GM21786 (cell line): ENCODE results near the gene ARHGAP12.
"Not testable (repeated sequence)": the region's sequence is repeated elsewhere in the genome, so short reads cannot be mapped to it uniquely, and the experiment has no call there.

Source experiments
- ATAC-seq: cut with Tn5 transposase; IDR thresholded peaks from one replicate; pipeline ENCODE4 v1.9.1; 2021; ENCODE audit not compliant: unreplicated experiment

Gene ARHGAP12, protein sequence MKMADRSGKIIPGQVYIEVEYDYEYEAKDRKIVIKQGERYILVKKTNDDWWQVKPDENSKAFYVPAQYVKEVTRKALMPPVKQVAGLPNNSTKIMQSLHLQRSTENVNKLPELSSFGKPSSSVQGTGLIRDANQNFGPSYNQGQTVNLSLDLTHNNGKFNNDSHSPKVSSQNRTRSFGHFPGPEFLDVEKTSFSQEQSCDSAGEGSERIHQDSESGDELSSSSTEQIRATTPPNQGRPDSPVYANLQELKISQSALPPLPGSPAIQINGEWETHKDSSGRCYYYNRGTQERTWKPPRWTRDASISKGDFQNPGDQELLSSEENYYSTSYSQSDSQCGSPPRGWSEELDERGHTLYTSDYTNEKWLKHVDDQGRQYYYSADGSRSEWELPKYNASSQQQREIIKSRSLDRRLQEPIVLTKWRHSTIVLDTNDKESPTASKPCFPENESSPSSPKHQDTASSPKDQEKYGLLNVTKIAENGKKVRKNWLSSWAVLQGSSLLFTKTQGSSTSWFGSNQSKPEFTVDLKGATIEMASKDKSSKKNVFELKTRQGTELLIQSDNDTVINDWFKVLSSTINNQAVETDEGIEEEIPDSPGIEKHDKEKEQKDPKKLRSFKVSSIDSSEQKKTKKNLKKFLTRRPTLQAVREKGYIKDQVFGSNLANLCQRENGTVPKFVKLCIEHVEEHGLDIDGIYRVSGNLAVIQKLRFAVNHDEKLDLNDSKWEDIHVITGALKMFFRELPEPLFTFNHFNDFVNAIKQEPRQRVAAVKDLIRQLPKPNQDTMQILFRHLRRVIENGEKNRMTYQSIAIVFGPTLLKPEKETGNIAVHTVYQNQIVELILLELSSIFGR

DNA sequence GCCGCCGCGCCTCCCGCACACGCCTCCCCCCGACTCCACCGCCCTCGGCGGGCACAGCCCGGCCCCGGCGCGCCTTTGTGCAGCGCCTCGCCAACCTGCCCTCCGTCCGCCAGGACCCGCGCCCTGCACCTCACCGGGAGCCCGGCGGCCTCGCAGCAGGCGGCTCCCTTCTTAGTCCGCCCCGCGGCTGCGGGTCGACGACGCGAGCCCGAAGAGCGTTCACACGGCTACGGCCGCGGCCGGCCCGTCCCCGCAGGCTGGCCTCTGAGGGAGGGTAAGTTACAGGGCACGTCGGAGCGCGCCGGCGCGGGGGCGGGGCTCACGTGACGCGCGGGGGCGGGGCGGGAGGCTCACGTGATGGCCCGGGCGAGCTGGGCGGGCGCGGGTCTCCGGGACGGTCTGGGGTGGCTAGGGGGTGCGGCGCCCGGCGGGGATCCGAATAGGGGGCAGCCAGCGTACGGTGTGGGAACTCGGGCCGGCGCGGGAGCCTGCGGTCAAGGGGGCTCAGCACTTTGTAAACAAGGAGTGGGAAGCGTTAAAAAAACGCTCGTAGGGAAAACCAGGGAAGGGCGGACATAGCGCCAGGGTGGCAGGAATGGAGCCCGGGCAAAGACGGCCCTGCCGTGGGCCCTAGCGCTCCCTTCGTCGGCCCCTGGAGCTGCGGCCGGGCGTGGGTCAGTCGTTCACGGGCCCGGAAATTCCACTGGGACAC is at the start of gene ARHGAP12:
ARHGAP12 (minus strand) TSS at position 283 of the 712 bp plus-strand sequence. CDS start 19,976 bp downstream, outside the sequence.
- peak; percentile 71 for ATAC-seq

DNA sequence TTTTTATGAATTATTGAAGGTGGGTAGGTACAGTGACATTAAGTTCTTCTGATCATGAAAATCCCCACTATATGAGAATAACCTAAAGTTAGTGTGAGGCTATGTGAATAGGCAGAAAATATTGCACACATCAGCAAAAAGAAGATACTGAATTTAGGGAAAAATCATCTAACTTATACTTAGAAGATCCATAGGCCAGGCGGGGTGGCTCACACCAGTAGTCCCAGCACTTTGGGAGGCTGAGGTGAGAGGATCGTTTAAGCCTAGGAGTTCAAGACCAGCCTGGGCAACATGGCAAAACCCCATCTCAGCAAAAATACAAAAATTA is 49.5 kb upstream of the ARHGAP12 start:
- ATAC-seq, result no peak

DNA sequence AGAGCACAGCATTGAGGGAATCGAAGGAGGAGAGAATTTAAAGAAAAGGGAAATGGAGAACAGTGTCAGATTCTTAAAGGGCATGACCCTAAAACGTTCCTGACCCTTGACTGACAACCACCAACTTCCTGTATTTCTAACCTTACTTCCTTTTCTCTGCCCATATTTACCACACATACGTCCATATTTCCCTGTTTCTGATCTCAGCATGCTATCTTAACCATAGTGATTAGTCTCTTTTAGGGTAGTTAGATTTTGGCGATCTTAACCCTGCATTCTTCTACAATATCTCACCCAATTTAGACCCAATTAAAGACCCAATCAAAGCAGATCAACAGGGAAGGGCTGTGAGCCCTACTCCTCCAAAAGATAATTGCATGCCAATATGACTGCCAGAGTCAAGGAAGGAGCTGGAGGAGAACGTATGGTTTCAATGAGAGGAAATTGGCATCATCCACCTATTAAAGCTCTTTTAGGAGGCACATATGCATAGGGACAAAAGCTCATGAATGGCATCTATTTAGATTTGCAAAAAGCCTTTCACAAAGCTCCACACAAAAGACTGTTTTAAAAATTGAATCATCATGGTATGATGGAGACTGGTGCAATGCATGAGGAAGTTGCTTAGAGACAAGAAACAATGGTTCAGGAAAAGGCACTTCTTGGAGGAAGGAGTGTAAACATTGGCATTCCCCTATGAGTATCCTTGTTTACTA is 49.0 kb upstream of the ARHGAP12 start:
- no peak for ATAC-seq

DNA sequence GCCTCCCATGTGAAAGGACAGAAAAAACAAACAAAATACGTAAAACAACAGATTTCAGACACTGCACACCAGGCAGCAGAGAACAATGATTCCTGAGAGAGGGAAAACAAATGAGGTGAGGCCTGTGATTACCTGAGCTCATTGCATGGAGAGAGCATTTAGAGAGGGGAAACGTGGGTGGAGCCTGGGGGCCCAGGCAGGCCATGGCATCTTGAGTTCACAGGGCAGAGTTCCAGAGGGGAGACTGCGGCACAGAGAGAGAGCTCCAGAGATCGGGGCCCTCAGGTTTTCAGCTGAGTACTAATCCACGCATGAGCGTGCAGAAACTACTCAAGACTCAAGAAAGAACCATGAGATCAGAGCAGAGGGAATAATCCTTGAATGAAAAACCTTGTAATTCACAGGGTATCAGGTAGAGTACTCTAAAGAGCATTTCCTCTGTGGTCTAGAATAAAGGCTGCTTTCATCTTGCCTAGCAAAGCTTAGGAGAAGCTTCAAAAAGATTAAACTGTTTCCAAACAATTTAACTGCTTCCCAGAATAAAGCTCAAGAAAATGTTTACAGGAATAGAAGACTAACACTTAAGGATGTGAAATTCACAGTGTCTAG is 46.6 kb upstream of the ARHGAP12 start:
- no peak for ATAC-seq

DNA sequence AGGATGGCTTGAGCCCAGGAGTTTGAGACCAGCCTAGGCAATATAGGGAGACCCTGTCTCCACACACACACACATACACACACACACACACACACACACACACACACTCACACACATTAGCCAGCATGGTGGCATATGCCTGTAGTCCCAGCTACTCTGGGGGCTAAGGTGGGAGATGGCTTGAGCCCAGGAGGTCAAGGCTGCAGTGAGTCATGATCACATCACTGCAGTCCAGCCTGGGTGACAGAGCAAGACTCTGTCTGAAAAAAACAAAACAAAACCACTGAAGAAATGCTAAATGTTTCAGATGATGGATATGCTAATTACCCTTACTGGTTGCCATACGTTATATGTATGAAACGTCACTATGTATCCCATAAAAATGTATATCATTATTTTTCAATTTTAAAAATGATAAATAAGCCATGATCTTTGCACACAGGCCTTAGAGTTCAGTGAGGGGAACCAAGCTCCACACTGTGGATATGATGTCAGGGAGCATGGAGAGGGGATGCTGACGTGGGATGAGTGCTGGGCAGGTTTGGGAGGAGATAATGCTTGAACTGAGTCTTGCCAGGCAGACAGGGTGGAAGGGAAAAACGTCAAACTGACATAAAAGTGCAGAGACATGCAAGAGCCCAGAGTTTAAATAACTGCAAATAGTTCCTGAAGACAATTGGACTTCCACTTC is 45.9 kb upstream of the ARHGAP12 start:
- ATAC-seq, result no peak

DNA sequence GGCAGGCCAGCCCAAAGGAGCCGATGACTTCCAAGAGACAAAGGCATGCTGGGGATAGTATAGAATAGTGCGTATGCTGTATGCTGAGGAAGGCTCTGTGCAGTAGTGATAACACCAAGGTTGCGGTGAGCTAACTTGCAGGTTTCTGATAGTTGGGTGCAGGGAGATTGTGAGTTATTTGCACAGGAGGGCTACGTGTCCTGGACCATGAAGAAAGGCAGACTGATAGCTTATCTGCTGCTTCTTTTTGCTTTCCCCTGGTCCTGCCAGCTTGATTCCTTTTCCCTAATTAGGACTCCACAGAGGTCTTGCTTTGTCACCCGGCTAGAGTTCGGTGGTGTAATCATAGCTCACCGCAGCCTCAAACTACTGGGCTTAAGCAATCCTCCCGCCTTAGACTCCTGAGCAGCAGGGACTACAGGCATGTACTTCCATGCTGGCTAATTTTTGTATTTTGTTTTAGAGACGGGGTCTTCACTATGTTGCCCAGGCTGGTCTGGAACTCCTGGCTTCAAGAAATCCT is 43.9 kb upstream of the ARHGAP12 start:
- no peak for ATAC-seq

DNA sequence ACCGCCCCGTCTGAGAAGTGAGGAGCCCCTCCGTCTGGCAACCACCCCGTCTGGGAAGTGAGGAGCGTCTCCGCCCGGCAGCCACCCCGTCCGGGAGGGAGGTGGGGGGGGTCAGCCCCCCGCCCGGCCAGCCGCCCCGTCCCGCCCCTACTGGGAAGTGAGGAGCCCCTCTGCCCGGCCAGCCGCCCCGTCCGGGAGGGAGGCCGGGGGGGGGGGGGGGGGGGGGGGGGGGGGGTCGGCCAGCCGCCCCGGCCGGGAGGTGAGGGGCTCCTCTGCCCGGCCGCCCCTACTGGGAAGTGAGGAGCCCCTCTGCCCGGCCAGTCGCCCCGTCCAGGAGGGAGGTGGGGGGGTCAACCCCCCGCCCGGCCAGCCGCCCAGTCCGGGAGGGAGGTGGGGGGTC is 41.2 kb upstream of the ARHGAP12 start:
- ATAC-seq, result not testable (repeated sequence)

DNA sequence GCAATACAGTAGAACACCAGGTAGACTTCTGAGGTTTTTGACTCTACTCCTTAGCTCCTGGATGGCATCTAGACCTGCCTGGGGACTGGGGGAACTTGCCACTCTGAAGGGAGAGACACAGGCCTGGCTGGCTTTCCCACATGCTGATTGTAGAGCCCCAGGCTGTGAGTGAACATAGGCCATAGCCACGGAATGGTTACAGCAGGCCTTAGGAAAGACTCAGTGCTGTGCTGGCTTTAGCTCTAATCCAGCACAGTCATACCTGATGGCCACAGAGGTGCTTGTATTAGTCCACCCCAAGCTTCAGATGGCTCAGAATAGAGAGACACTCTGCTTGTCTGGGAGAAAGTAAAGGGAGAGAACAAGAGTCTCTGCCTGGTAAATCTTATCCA is 35.0 kb upstream of the ARHGAP12 start:
- ATAC-seq, result no peak

DNA sequence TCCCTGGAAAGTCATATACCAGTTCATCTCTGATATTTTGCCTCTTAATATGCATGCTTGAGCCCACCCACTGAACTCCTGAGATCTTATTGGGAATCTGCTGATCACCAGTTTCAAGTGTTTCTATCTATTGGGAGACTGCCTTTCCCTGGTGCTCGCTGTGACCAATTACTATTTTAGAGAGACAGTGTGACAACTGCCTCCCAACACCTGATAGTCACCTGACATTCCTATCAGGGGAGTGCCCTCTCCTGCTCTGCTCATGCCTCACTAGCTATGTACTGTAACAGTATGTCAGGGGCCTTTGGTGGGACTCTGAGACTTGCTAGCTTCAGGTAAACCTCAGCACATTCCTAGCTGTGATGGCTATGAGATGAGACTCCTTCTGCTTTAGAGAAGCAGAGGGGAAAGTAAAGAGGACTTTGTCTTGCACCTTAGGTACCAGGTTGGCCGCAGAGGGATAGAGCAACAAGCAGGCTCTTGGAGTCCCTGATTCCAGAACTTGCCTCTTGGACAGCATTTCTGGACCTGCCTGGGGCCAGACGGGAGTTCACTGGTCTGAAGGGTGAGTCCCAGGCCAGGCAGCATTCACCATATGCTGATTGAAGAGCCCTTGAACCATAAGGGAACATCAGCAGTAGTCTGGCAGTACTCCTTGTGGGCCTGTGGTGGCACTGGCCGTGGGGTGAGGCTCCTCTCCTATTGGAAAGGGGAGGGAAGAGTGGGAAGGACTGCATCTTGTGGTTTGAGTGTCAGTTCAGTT is 34.4 kb upstream of the ARHGAP12 start:
- no peak for ATAC-seq

DNA sequence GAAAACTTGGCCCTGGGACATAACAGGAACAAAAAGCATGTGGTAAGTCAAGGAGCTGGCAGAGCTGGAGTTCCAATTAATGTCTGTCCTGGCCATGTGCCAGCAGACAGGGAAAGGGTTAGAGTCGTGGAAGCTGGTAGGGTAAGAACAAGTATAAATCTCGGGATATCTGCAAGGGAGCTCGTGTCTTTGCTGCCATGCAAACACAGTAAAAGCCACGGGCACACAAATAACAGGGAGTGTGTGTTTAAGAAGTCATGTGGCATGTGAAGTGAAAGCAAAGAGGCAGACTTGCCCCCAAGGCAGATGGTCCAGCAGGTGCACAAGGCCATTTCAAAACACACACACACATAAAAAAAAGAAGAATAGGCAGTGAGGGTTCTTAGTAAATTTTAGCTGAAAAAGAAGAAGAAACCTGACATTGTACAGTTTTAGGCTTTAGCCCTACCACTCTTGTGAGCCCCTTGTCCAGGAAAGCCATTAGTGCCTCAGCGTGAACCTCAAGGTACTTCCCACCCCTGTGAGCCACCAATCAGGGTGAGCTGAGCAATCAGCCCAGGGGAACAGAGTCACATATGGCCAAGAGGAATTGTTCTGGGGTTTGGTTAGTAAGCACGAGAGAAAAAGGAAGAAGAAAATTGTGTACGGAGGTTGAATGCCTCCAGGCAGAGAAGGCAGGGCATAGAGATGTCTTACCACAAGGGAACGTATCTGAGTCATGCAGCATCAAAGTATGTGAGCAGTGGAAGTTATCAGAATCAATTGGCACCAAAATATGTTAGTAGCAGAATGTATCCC is 32.8 kb upstream of the ARHGAP12 start:
- no peak for ATAC-seq

DNA sequence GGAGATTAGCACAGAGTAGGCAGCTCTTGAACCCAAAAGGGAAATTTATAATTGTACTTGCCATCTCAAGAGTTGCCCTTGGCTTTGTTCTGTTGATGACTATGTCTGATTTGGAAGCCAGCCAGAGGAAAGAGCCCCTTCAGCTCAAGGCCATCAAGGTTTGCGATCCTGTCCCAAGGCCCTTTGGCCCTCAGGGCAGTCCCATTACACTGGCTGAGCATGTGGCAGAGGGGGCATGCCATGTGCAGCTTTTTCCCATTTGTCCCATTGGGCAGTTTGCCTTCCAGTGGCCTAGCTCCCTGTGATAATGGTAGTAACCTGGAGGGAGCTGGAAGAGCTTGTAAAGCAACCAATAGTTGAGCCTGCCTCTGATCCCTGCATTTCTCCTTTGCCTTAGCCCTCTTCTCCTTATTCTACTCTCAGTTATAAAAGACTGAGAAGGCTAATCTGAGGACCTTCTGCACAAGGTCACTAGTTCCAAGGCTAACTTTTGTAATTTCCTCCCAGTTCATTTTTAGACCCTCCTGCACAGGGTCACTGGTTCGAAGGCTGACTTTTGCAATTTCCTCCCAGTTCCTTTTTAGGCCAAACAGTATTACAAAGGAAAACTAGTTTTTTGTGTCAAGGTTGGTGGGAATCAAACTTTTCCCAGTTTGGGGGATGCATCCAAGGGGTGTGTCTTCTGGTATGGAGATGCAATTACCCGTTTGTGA is 31.0 kb upstream of the ARHGAP12 start:
- ATAC-seq, result no peak

DNA sequence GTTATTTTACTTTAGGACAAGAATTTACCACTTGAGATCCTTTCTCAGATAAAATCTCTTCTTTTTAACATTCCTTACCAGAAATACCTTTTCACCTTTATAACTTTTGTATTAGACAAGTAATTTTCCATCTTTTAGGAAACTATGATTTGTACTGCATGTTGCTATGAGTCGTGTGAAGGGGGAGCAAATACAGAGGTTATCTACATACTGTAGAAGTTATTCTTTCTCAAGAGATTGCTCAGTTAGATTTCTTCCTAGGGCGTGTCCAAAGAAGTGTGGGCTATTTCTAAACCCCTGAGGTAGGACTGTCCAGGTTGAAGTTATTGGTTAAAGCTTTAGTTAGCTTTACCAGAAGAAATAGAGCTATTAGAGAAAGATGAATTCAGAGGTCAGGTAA is 30.2 kb upstream of the ARHGAP12 start:
- ATAC-seq, result no peak

DNA sequence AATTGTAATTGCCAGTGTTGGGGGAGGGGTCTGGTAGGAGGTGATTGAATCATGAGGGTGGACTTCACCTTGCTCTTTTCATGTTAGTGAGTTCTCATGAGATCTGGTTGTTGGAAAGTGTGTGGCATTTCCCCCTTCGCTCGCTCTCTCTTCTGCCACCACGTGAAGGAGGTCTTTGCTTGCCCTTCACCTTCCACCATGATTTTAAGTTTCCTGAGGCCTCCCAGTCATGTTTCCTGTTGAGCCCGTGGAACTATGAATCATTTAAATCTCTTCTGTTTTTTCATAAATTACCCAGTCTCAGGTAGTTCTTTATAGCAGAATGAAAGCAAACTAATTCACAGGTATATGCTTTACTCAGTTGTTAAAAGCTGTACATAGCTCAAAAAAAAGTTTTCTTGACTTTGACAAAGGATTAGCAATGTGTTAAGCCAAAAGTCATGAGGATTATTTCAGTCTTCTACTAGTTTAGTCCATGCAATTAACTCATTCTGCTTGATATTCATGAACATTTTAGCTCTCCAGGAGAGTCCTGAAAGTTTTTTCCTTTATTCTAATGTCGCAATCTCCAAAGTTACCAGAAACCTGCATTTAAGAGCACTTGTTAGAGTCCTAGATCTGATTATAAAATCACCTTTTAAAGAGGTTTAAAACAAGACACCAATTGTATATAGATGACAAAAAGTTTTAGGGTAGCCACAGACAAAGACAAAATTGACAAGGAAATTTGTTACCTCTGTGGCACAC is 27.7 kb upstream of the ARHGAP12 start:
- ATAC-seq, result no peak

DNA sequence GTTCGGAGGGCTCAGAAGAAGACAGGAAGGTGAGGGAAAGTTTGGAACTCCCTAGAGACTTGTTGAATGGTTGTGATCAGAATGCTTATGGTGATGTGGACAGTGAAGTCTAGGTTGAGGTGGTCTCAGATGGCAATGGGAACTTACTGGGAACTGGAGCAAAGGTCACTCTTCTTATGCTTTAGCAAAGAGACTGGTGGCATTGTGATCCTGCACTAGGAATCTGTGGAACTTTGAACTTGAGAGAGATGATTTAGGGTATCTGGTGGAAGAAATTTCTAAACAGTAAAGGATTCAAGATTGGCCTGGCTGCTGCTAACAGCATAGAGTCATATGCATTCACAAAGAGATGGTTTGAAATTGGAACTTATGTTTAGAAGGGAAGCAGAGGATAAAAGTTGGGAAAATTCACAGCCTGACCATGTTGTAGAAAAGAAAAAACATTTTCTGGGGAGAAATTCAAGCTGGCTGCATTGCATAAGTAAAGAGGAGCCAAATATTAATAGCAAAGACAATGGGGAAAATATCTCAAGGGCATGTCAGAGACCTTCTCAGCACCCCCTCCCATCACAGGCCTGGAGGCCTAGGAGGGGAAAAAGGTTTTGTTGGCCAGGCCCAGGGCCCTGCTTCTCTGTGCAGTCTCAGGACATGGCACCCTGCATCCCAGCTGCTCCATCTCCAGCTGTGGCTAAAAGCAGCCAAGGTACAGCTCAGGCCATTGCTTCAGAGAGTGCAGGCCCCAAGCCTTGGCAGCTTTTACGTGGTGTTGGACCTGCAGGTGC is 26.0 kb upstream of the ARHGAP12 start:
- ATAC-seq, result no peak

DNA sequence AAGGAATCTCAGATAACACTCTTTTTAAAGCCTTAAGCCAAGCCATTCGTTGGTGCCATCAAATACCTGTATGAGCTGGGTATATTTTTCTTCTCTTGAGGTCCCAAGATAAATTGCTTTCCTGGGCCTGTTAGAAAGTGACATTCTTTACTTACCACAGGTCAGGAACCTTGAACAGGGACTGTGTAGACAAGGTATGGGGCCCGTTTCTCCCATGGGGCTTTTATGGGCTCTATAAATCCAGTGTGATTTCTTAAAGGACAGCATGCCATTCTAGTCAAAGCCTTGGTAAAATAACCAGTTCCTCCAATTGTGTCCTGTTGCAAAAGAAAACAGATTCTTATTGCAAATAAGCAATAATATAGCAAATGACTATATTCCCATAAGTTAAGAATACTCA is 24.8 kb upstream of the ARHGAP12 start:
- ATAC-seq, result no peak

DNA sequence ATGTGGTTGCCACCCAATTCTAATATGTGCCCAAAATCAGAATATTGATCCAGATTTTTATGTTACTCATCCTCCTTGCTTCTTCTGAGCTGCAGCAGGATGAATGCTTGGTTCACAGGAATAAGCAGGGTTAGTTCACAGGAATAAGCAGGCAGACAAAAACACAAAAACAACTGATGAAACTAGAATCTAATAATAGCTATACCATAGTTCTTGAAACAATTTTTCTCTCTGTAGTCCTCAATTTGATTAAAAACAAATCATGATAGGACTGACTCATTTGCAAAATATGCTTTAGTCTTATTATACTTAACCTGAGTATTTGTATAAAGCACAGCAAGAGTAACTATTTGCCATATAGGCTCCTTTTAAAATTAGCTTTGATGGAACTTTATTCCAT is 24.4 kb upstream of the ARHGAP12 start:
- ATAC-seq, result no peak
